SU-DHL-6 (cell line): ENCODE results near the gene TM7SF3.

Experiments
- H2AFZ ChIP-seq: fragments of 200-600 bp; sonication (generic); 2 replicates; pipeline ENCODE4 v1.6.1; 2014; ENCODE audit warnings: low read depth, mild to moderate bottlenecking, moderate library complexity, mixed read lengths, antibody characterized with exemption, low read length; ENCODE audit not compliant: severe bottlenecking
- H3F3A ChIP-seq: fragments of 200-600 bp; shearing (Covaris generic); 2 replicates; pipeline ENCODE4 v1.6.0; 2016; ENCODE audit warnings: antibody characterized with exemption, mild to moderate bottlenecking; ENCODE audit not compliant: insufficient read depth
- H3K27ac ChIP-seq: fragments of 200-600 bp; sonication (generic); 2 replicates; pipeline ENCODE4 v1.5.1; 2016; ENCODE audit warnings: low read depth, mild to moderate bottlenecking, low read length, moderate library complexity, mixed read lengths
- H3K27me3 ChIP-seq: fragments of 200-600 bp; sonication (generic), shearing (Covaris generic); 2 replicates; pipeline ENCODE4 v1.6.0; 2014; ENCODE audit warnings: mild to moderate bottlenecking, low read length
- H3K36me3 ChIP-seq: fragments of 200-600 bp; sonication (generic); 2 replicates; pipeline ENCODE4 v1.6.1; 2014; ENCODE audit warnings: mild to moderate bottlenecking, low read length, mixed read lengths
- H3K4me2 ChIP-seq: fragments of 300-600, 200-600 bp; shearing (Covaris generic), sonication (generic); 2 replicates; pipeline ENCODE4 v1.6.0; 2014; ENCODE audit warnings: low read length, low read depth, mild to moderate bottlenecking; ENCODE audit not compliant: poor library complexity, severe bottlenecking
- H3K4me3 ChIP-seq: fragments of 200-600 bp; sonication (generic); 2 replicates; pipeline ENCODE4 v1.5.1; 2014; ENCODE audit warnings: antibody characterized with exemption, low read length, mild to moderate bottlenecking, mixed read lengths; ENCODE audit not compliant: insufficient read depth, poor library complexity, severe bottlenecking
- H3K79me2 ChIP-seq: fragments of 200-600 bp; sonication (generic); 2 replicates; pipeline ENCODE4 v1.6.1; 2014; ENCODE audit warnings: mild to moderate bottlenecking, low read length, moderate library complexity; ENCODE audit not compliant: insufficient read depth
- H3K9ac ChIP-seq: fragments of 200-600 bp; sonication (generic); 2 replicates; pipeline ENCODE4 v1.7.0; 2014; ENCODE audit warnings: mild to moderate bottlenecking, low read length
- H3K9me2 ChIP-seq: fragments of 200-600 bp; sonication (generic); replicated peaks from 2 replicates; pipeline ENCODE4 v1.6.1; 2014; ENCODE audit warnings: low read length; ENCODE audit not compliant: insufficient read depth
- H3K9me3 ChIP-seq: fragments of 200-600 bp; sonication (generic); 2 replicates; pipeline ENCODE4 v1.6.1; 2014; ENCODE audit warnings: low read length, mixed read lengths; ENCODE audit not compliant: insufficient read depth
- H4K20me1 ChIP-seq: fragments of 200-600 bp; sonication (generic); 2 replicates; pipeline ENCODE4 v1.6.1; 2014; ENCODE audit warnings: low read depth, mild to moderate bottlenecking, antibody characterized with exemption, low read length, moderate library complexity, mixed read lengths
- CTCF ChIP-seq: fragments of 200-600 bp; sonication (generic); IDR thresholded peaks from one replicate; pipeline ENCODE4 v1.5.1; 2017; ENCODE audit warnings: antibody characterized with exemption, mild to moderate bottlenecking, low read length, moderate library complexity; ENCODE audit not compliant: insufficient read depth, poor library complexity, severe bottlenecking
- EZH2phosphoT487 ChIP-seq: fragments of 200-600 bp; sonication (generic), shearing (Covaris generic); conservative IDR thresholded peaks from 2 replicates; pipeline ENCODE4 v1.6.1; 2018; ENCODE audit warnings: mild to moderate bottlenecking, antibody characterized with exemption, low read length, moderate library complexity, mixed read lengths

Gene TM7SF3

DNA sequence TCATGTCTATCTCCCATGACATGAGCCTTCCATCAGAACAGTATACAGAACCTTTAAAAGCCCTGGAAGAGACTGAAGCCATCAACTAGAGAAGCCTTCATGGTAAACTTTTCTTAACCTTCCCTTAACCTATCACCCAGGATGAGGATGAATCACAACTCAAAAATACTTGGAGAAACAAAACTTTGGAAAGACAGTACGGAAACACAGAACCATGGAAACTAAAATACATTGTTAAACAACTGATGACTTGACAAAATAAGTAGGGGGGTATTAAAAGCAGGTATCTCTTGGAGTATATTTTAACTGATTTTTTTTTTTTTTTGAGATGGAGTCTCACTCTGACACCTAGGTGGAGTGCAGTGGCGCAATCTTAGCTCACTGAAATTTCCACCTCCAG, 8.7 kb downstream of the TM7SF3 start:
- Histone ChIP-seq H4K20me1 (no peaks in the 10 kb centered on the region; the same call in 1 of the 2 replicates), H2AFZ (no peak overlapping the region), H3F3A (no peaks in the 10 kb centered on the region), H3K9me3 (no peaks in the 10 kb centered on the region), H3K9ac (no peak overlapping the region), H3K27ac (no peak overlapping the region), H3K79me2 (peaks cover 36% of the 10 kb centered on the region), H3K36me3 (no peaks in the 10 kb centered on the region), H3K9me2 (no peaks in the 10 kb centered on the region), H3K27me3 (no peaks in the 10 kb centered on the region), H3K4me3 (no peak overlapping the region), H3K4me2 (no peak overlapping the region)
- TF ChIP-seq CTCF: no peak
- no peak for TF ChIP-seq EZH2phosphoT487

- H3F3A ChIP-seq: no peaks in the 10 kb centered on the region
- peaks cover 36% of the 10 kb centered on the region for H3K79me2 ChIP-seq
- H3K27ac ChIP-seq: no peak overlapping the region
- no peak overlapping the region for H3K4me3 ChIP-seq
- H3K9me3 ChIP-seq: no peaks in the 10 kb centered on the region
- TF ChIP-seq EZH2phosphoT487: no peak
- no peaks in the 10 kb centered on the region for H3K27me3 ChIP-seq
- H3K9me2 ChIP-seq: no peaks in the 10 kb centered on the region
- no peak overlapping the region for H3K4me2 ChIP-seq
- no peak overlapping the region for H3K9ac ChIP-seq
- H3K36me3 ChIP-seq: no peaks in the 10 kb centered on the region
- no peak overlapping the region for H2AFZ ChIP-seq
- H4K20me1 ChIP-seq: no peaks in the 10 kb centered on the region; the same call in 1 of the 2 replicates
Observed at GRCh38 chr12:27003421-27004381, 10.5 kb downstream of the TM7SF3 start.

- Histone ChIP-seq H3K27me3 (no peaks in the 10 kb centered on the region), H2AFZ (no peak overlapping the region), H4K20me1 (no peaks in the 10 kb centered on the region; the same call in 1 of the 2 replicates), H3K9ac (no peak overlapping the region), H3K4me3 (no peak overlapping the region), H3F3A (no peaks in the 10 kb centered on the region), H3K9me2 (no peaks in the 10 kb centered on the region), H3K79me2 (peaks cover 31% of the 10 kb centered on the region), H3K36me3 (no peaks in the 10 kb centered on the region), H3K9me3 (no peaks in the 10 kb centered on the region), H3K27ac (no peak overlapping the region), H3K4me2 (no peak overlapping the region)
- TF ChIP-seq CTCF (no peak), EZH2phosphoT487 (no peak)
Observed at GRCh38 chr12:27002141-27002540, 12.0 kb downstream of the TM7SF3 start.

DNA sequence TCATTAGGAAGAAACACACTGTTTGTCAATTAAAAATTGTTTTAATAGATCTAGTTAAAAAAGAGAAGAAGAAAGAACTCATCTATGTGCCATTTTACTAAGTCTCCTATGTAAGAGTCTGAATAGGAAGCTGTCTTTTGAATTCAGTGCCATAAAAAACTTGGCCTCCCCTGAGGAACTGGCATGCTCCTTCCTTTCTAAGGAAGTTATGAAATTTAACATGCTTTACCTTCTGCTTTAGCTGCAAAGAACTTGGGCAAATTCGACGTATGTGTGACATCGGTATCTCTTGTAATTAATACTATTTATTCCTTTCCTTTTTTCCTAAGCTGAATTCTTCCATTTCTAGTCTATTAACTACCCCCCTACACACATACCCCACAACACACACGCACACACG, 12.5 kb downstream of the TM7SF3 start:
- Histone ChIP-seq H3K79me2 (peaks cover 27% of the 10 kb centered on the region), H3K9ac (no peak overlapping the region), H3K9me2 (no peaks in the 10 kb centered on the region), H3K27ac (no peak overlapping the region), H3K9me3 (no peaks in the 10 kb centered on the region), H2AFZ (no peak overlapping the region), H3F3A (no peaks in the 10 kb centered on the region), H3K4me2 (no peak overlapping the region), H3K27me3 (no peaks in the 10 kb centered on the region), H3K4me3 (no peak overlapping the region), H3K36me3 (no peaks in the 10 kb centered on the region), H4K20me1 (no peaks in the 10 kb centered on the region; the same call in 1 of the 2 replicates)
- no peak for TF ChIP-seq EZH2phosphoT487
- TF ChIP-seq CTCF: no peak
